Epithelial cell of proximal tubule (primary cell): ENCODE measurements around the gene ADGRG7. TPM values are rescaled to one million over a fixed set of nuclear protein-coding genes. Genes with fewer than 3 reads are reported as not detected.
"Not testable (repeated sequence)": the region's sequence is repeated elsewhere in the genome, so short reads cannot be mapped to it uniquely, and the experiment has no call there.

Experiments used
- DNase-seq: peaks from one replicate; pipeline ENCODE4 v3.0.0-alpha.2; 2011; ENCODE audit warnings: low read depth
- H3K4me3 ChIP-seq: 2 replicates; pipeline ENCODE4 v1.5.1; 2011; ENCODE audit warnings: low read depth, mild to moderate bottlenecking, low read length
- CTCF ChIP-seq: conservative IDR thresholded peaks from 2 replicates; pipeline ENCODE4 v1.5.1; 2012; ENCODE audit warnings: low read depth, mild to moderate bottlenecking, low read length
- total RNA-seq: library from RNA; depleted of rRNA; stranded (reverse); fragments of >200 nt; gene quantifications from 2 replicates; pipeline ENCODE4 v1.2.3, GENCODE V29; 2015

Gene ADGRG7
- total RNA-seq, 1 donor from 2014 or later, result not detected

GRCh38 chr3:100645913-100646312 lies 36.5 kb downstream of the ADGRG7 start:
- TF ChIP-seq CTCF, result no peak
- DNase-seq, result no peak
- H3K4me3 ChIP-seq, result no peak overlapping the region

GRCh38 chr3:100647171-100647570 lies 37.8 kb downstream of the ADGRG7 start:
- TF ChIP-seq CTCF, result no peak
- H3K4me3 ChIP-seq, result no peak overlapping the region
- DNase-seq, result no peak

GRCh38 chr3:100647657-100648056 lies 38.3 kb downstream of the ADGRG7 start:
- no peak for DNase-seq
- TF ChIP-seq CTCF, result no peak
- H3K4me3 ChIP-seq, result no peak overlapping the region

DNA sequence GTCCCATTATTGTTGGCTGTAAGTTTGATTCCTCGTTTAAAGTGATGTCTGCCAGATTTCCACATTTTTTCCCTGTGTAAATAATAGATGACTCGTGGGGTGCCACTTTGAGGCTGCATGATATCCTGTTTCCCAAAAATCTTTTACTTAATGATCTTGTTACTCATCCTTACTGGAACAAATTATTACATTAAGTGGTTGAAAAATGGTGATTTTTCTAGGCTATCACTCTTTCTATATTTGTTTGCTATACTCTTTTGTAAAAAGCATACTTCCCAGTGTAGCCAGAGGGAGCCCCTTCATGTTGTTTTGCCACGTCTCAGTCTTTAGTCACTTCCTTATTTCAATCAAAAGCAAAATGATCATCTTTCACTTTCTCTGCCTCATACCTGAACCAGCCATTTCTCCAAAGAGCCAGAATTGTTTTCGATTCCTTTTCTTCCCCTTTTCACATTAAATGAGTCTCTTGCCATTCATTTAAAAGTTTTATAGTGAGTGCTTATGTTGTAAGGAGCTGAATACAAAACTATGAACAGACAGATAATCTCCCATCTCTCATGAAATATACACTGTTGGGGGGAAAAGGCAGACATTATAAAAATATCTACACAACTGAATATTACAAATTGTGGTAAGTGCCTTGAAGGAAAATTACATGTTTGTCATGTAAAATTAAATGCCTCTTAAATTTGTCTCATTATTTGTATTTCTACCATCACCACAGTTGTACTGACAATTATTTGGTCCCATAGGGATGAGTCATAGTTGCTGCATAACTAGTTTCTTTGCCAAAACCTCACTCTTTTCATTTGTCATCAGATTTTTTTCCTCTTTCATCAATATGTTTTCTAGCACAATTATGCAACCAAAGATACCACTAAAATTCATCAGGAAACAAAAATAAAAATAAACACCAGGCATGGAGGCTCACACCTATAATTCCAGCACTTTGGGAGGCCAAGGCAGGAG lies 41.5 kb downstream of the ADGRG7 start:
- H3K4me3 ChIP-seq, result no peak overlapping the region
- DNase-seq, result no peak
- peak; percentile 16 for TF ChIP-seq CTCF

DNA sequence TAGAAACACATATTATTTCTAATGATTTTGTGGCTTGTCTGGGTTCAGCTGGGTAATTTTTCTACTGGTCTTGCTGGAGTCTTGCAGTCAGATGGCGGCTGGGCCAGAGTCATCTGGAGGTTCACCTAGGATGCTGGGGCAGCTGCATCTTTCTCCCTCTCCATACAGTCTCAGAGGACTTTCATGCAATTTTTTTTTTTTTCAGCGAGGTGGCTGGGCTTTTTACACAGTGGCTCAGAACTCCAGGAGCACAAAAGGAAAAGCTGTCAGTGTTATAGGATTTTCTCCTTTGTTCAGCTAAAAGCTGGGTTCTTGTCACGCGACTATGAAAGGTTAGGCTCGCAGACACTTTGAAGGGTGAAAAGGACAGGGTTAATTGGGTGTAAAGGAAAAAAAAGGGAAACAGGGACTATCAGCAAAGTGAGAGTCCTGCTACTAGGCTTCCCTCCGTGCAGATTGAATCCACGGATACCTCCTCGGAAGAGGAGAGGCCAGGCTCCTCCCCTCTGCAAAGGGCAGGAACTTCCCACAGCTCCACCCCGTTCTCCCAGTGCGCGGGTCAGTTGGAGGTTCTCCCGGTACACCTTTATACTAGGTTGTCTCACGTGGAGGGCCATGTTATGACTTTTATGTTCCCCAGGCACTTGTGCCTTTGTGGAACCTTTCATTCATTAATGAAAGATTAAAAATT lies 44.3 kb downstream of the ADGRG7 start:
- no peak for DNase-seq
- TF ChIP-seq CTCF, result no peak
- H3K4me3 ChIP-seq, result no peak overlapping the region

- no peak for TF ChIP-seq CTCF
- H3K4me3 ChIP-seq, result no peak overlapping the region
- DNase-seq, result no peak
These were observed 47.5 kb downstream of the ADGRG7 start for GRCh38 chr3:100656945-100657344.

DNA sequence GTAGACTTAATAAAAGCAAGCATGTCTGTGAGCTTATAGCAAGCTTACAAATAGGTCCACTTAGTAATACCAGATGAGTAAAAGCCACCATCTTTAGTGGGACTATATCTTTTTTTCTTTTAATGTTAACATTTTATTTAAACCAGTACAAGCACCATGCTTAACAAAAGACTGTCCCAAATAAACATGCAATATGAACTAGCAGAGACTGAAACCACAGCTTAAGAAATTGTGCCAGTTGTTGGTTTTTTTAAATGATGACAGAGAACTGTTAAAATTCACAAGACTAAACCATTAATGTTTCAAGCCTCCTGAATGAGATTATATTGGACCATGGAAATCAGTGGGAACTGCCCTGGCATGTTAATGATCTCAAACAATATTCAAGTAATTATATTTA lies 51.9 kb downstream of the ADGRG7 start:
- H3K4me3 ChIP-seq, DNase-seq: not testable (repeated sequence)
